Measurements from ENCODE around the gene LEPROT.
"Not testable (repeated sequence)": the region's sequence is repeated elsewhere in the genome, so short reads cannot be mapped to it uniquely, and the experiment has no call there.

Gene LEPROT

DNA sequence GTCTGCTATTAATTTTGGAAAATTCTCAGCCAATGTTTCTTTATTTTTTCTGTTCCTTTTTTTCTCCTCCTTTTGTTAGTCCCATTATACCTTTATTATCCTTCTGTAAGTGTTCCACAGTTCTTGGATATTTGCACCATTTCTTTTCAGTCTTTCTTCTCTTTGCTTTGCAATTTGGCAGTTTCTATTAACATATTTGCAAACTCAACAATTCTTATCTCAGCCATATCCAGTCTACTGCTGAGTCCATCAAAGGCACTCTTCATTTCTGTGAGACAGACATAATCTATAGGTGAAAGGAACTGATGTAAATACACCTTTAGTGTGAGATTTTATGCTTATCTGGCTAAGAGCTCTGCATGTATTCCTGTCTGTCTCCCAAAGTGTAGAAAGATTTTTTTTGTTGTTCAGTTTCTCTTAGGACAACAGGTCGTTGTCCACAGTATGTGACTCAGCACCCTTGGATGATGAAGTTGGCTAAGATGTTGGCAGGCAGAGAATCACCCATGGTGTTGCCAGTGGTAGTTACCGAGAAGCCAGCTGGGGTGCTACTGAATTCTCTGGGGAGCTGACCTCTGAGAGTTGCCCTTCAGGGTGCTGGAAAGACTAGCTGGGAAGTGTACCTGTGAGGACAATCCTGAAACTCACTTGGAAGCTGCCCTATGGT is 38.4 kb downstream of the LEPROT start:
- Histone ChIP-seq H3K27me3 (ENCODE audit: control insufficient read depth in 1 of 2, insufficient read depth in 2 of 2, low read length in 2 of 2) (no peaks in the 10 kb centered on the region), H3K36me3 (ENCODE audit: control insufficient read depth in 2 of 2, insufficient read depth in 2 of 2, low read length in 2 of 2) (no peaks in the 10 kb centered on the region), H3K27ac (ENCODE audit: low read length) (no peak overlapping the region), H3K9ac (ENCODE audit: low read length in 2 of 2) (no peak overlapping the region), H3K4me1 (ENCODE audit: control insufficient read depth, insufficient read depth, low read length) (no peaks in the 10 kb centered on the region), H3K4me3 (ENCODE audit: low read length in 2 of 2) (no peak overlapping the region), H3K9me3 (ENCODE audit: control insufficient read depth in 2 of 2, low read length in 2 of 2) (no peaks in the 10 kb centered on the region)

GRCh38 chr1:65459397-65459768 is 38.9 kb downstream of the LEPROT start:
- Histone ChIP-seq H3K4me1 (ENCODE audit: control insufficient read depth, insufficient read depth, low read length) (no peaks in the 10 kb centered on the region), H3K36me3 (ENCODE audit: control insufficient read depth in 2 of 2, insufficient read depth in 2 of 2, low read length in 2 of 2) (no peaks in the 10 kb centered on the region), H3K4me3 (ENCODE audit: low read length in 2 of 2) (no peak overlapping the region), H3K9ac (ENCODE audit: low read length in 2 of 2) (no peak overlapping the region), H3K27me3 (ENCODE audit: control insufficient read depth in 1 of 2, insufficient read depth in 2 of 2, low read length in 2 of 2) (no peaks in the 10 kb centered on the region), H3K9me3 (ENCODE audit: control insufficient read depth in 2 of 2, low read length in 2 of 2) (no peaks in the 10 kb centered on the region), H3K27ac (ENCODE audit: low read length) (no peak overlapping the region)

DNA sequence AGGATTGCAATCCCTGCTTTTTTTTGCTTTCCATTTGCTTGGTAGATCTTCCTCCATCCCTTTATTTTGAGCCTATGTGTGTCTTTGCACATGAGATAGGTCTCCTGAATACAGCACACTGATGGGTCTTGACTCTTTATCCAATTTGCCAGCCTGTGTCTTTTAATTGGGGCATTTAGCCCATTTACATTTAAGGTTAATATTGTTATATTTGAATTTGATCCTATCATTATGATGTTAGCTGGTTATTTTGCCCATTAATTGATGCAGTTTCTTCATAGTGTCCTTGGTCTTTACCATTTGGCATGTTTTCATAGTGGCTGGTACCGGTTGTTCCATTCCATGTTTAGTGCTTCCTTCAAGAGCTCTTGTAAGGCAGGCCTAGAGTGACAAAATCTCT is 45.4 kb downstream of the LEPROT start:
- H3K36me3 ChIP-seq (ENCODE audit: control insufficient read depth in 2 of 2, insufficient read depth in 2 of 2, low read length in 2 of 2); H3K4me1 ChIP-seq (ENCODE audit: control insufficient read depth, insufficient read depth, low read length); H3K4me3 ChIP-seq (ENCODE audit: low read length in 2 of 2); H3K9ac ChIP-seq (ENCODE audit: low read length in 2 of 2); H3K27ac ChIP-seq (ENCODE audit: low read length); H3K27me3 ChIP-seq (ENCODE audit: control insufficient read depth in 1 of 2, insufficient read depth in 2 of 2, low read length in 2 of 2); H3K9me3 ChIP-seq (ENCODE audit: control insufficient read depth in 2 of 2, low read length in 2 of 2): not testable (repeated sequence)

- no peaks in the 10 kb centered on the region for H3K36me3 ChIP-seq (ENCODE audit: control insufficient read depth in 2 of 2, insufficient read depth in 2 of 2, low read length in 2 of 2)
- no peak overlapping the region for H3K9ac ChIP-seq (ENCODE audit: low read length in 2 of 2)
- peaks cover 5% of the 10 kb centered on the region for H3K4me1 ChIP-seq (ENCODE audit: control insufficient read depth, insufficient read depth, low read length)
- no peaks in the 10 kb centered on the region for H3K9me3 ChIP-seq (ENCODE audit: control insufficient read depth in 2 of 2, low read length in 2 of 2)
- no peaks in the 10 kb centered on the region for H3K27me3 ChIP-seq (ENCODE audit: control insufficient read depth in 1 of 2, insufficient read depth in 2 of 2, low read length in 2 of 2)
- no peak overlapping the region for H3K4me3 ChIP-seq (ENCODE audit: low read length in 2 of 2)
- H3K27ac ChIP-seq (ENCODE audit: low read length), result no peak overlapping the region
These were observed 47.1 kb downstream of the LEPROT start for GRCh38 chr1:65467536-65467935.

- Histone ChIP-seq H3K27ac (ENCODE audit: low read length) (no peak overlapping the region), H3K9ac (ENCODE audit: low read length in 2 of 2) (no peak overlapping the region), H3K9me3 (ENCODE audit: control insufficient read depth in 2 of 2, low read length in 2 of 2) (no peaks in the 10 kb centered on the region), H3K27me3 (ENCODE audit: control insufficient read depth in 1 of 2, insufficient read depth in 2 of 2, low read length in 2 of 2) (no peaks in the 10 kb centered on the region), H3K36me3 (ENCODE audit: control insufficient read depth in 2 of 2, insufficient read depth in 2 of 2, low read length in 2 of 2) (no peaks in the 10 kb centered on the region), H3K4me3 (ENCODE audit: low read length in 2 of 2) (no peak overlapping the region), H3K4me1 (ENCODE audit: control insufficient read depth, insufficient read depth, low read length) (peaks cover 5% of the 10 kb centered on the region)
These were observed 48.8 kb downstream of the LEPROT start for GRCh38 chr1:65469126-65469888.

GRCh38 chr1:65469889-65470340 is 49.4 kb downstream of the LEPROT start:
- Histone ChIP-seq H3K27me3 (ENCODE audit: control insufficient read depth in 1 of 2, insufficient read depth in 2 of 2, low read length in 2 of 2) (no peaks in the 10 kb centered on the region), H3K4me1 (ENCODE audit: control insufficient read depth, insufficient read depth, low read length) (peaks cover 5% of the 10 kb centered on the region), H3K9me3 (ENCODE audit: control insufficient read depth in 2 of 2, low read length in 2 of 2) (no peaks in the 10 kb centered on the region), H3K27ac (ENCODE audit: low read length) (no peak overlapping the region), H3K36me3 (ENCODE audit: control insufficient read depth in 2 of 2, insufficient read depth in 2 of 2, low read length in 2 of 2) (no peaks in the 10 kb centered on the region), H3K4me3 (ENCODE audit: low read length in 2 of 2) (no peak overlapping the region), H3K9ac (ENCODE audit: low read length in 2 of 2) (no peak overlapping the region)

DNA sequence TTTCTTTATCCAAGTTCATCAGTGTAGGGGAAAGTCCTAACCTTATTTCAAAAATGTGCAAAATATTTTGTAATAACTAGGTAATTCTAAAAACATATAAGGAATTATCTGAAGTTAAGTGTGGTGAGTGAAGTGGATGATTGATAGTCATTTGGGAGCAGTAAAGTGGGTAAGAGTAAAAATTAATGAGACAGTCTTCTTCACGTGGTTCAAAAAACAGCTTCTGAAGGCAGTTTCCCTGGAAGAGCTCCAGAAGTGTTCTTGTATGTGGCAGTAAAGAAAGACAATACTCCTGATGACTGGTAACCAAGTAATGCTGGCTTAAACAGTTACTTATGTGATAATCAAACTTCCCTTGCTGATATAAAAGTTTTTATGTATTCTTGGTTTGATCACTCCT is 50.3 kb downstream of the LEPROT start:
- Histone ChIP-seq H3K9me3 (ENCODE audit: control insufficient read depth in 2 of 2, low read length in 2 of 2) (no peaks in the 10 kb centered on the region), H3K27me3 (ENCODE audit: control insufficient read depth in 1 of 2, insufficient read depth in 2 of 2, low read length in 2 of 2) (no peaks in the 10 kb centered on the region), H3K4me3 (ENCODE audit: low read length in 2 of 2) (no peak overlapping the region), H3K36me3 (ENCODE audit: control insufficient read depth in 2 of 2, insufficient read depth in 2 of 2, low read length in 2 of 2) (no peaks in the 10 kb centered on the region), H3K4me1 (ENCODE audit: control insufficient read depth, insufficient read depth, low read length) (peaks cover 5% of the 10 kb centered on the region), H3K27ac (ENCODE audit: low read length) (no peak overlapping the region), H3K9ac (ENCODE audit: low read length in 2 of 2) (no peak overlapping the region)

DNA sequence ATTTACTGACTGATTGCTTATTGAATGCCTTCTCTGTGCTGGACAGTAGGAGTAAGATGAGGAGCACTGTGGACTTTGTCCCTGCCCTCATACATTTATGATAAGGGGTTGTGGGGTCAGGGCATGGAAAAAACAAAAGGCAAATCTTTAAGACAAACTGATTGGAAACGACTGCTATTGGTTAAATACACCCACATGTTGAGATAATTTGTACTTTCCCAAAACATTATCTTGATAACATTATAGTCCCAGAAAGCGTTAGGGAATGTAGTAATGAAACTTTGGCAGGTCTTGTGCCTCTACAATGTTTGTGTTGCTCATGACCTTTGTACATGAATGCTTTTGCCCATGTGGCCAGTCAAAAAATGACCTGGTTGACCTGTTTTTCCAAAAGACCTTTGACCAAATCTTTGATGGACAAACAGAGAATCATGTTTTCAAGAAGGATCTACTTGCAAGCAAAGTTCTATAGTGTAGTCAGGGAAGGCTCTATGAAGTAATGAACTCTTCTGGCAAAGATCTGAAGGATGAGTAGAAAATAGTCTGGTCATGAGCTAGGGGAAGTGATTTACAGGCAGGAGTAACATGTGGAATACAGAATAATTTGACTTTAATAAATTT is 50.9 kb downstream of the LEPROT start:
- Histone ChIP-seq H3K27ac (ENCODE audit: low read length) (no peak overlapping the region), H3K27me3 (ENCODE audit: control insufficient read depth in 1 of 2, insufficient read depth in 2 of 2, low read length in 2 of 2) (no peaks in the 10 kb centered on the region)

GRCh38 chr1:65471861-65472332 is 51.4 kb downstream of the LEPROT start:
- Histone ChIP-seq H3K9me3 (ENCODE audit: control insufficient read depth in 2 of 2, low read length in 2 of 2) (no peaks in the 10 kb centered on the region), H3K36me3 (ENCODE audit: control insufficient read depth in 2 of 2, insufficient read depth in 2 of 2, low read length in 2 of 2) (no peaks in the 10 kb centered on the region), H3K4me3 (ENCODE audit: low read length in 2 of 2) (no peak overlapping the region), H3K27me3 (ENCODE audit: control insufficient read depth in 1 of 2, insufficient read depth in 2 of 2, low read length in 2 of 2) (no peaks in the 10 kb centered on the region), H3K9ac (ENCODE audit: low read length in 2 of 2) (no peak overlapping the region), H3K4me1 (ENCODE audit: control insufficient read depth, insufficient read depth, low read length) (peaks cover 5% of the 10 kb centered on the region), H3K27ac (ENCODE audit: low read length) (no peak overlapping the region)

More for the DNA sequence above, 50.9 kb downstream of the LEPROT start:
- Histone ChIP-seq H3K4me1 (ENCODE audit: control insufficient read depth, insufficient read depth, low read length) (peaks cover 5% of the 10 kb centered on the region), H3K9ac (ENCODE audit: low read length in 2 of 2) (no peak overlapping the region), H3K36me3 (ENCODE audit: control insufficient read depth in 2 of 2, insufficient read depth in 2 of 2, low read length in 2 of 2) (no peaks in the 10 kb centered on the region), H3K4me3 (ENCODE audit: low read length in 2 of 2) (no peak overlapping the region), H3K9me3 (ENCODE audit: control insufficient read depth in 2 of 2, low read length in 2 of 2) (no peaks in the 10 kb centered on the region)

GRCh38 chr1:65476327-65476726 is 55.9 kb downstream of the LEPROT start:
- peaks cover 0 to 2% of the 10 kb centered on the region in 2 donors for H3K9me3 ChIP-seq (ENCODE audit: control insufficient read depth in 2 of 2, low read length in 2 of 2)
- H3K9ac ChIP-seq (ENCODE audit: low read length in 2 of 2), result no peak overlapping the region
- H3K36me3 ChIP-seq (ENCODE audit: control insufficient read depth in 2 of 2, insufficient read depth in 2 of 2, low read length in 2 of 2), result no peaks in the 10 kb centered on the region
- no peak overlapping the region for H3K27ac ChIP-seq (ENCODE audit: low read length)
- no peaks in the 10 kb centered on the region for H3K4me1 ChIP-seq (ENCODE audit: control insufficient read depth, insufficient read depth, low read length)
- H3K27me3 ChIP-seq (ENCODE audit: control insufficient read depth in 1 of 2, insufficient read depth in 2 of 2, low read length in 2 of 2), result no peaks in the 10 kb centered on the region
- no peak overlapping the region for H3K4me3 ChIP-seq (ENCODE audit: low read length in 2 of 2)

Data from stomach smooth muscle (tissue), 2 donors.